Measurements from ENCODE around the gene ABCC8. TPM values are rescaled to one million over a fixed set of nuclear protein-coding genes. Genes with fewer than 3 reads are reported as not detected.

Gene ABCC8
- total and polyA plus RNA-seq, 2 donors (not counting 1 experiment from before 2014, with no cell fraction given), result 0.03 to 0.17 TPM

DNA sequence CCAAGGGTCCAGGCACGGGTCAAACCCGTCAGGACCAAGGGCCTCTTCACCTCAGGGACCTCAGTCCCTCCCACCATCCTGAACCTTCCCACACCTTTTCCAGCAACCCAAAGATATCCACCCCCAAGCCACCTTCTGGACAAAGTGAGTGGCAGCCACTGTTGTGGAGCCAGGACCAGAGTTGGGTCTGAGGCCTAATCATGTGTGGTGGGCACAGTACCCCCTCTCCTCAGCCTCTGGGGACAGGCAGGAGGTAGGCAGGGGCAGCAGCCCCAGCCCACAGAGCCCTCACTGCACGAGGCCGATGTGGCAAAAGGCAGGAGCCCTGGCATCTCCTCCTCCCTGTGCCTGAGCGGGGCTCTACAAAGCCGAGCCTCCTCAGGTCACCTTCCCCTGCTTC is 90.7 kb downstream of the ABCC8 start:
- Histone ChIP-seq H3K9me3 (ENCODE audit: control extremely low read depth in 1 of 3, control insufficient read depth in 2 of 3, insufficient read depth in 1 of 3, low read length in 2 of 3) (no peaks in the 10 kb centered on the region), H3K4me2 (replicated peaks; ENCODE audit: low read depth, low read length, poor library complexity, severe bottlenecking) (no peak overlapping the region), H4K20me1 (ENCODE audit: control insufficient read depth, insufficient read depth, low read length, poor library complexity, severe bottlenecking) (no peaks in the 10 kb centered on the region), H3K36me3 (replicated peaks in 1 of 2; ENCODE audit: control extremely low read depth in 1 of 2, control insufficient read depth in 1 of 2, extremely low read depth in 1 of 2, insufficient read depth in 2 of 2, low read length in 1 of 2) (no peaks in the 10 kb centered on the region), H3K27ac (ENCODE audit: low read length in 2 of 2) (no peak overlapping the region), H3K27me3 (replicated peaks in 1 of 4; ENCODE audit: control extremely low read depth in 1 of 4, control insufficient read depth in 3 of 4, insufficient read depth in 4 of 4, low read length in 3 of 4) (peaks cover 0 to 2% (median 0%) of the 10 kb centered on the region in 4 experiments), H3K4me1 (ENCODE audit: control insufficient read depth in 2 of 2, insufficient read depth in 2 of 2, low read length in 2 of 2) (peaks cover 4 to 23% of the 10 kb centered on the region in 2 donors), H2AFZ (ENCODE audit: insufficient read depth, low read depth, low read length, poor library complexity, severe bottlenecking) (no peak overlapping the region), H3K9ac (ENCODE audit: low read length) (no peak overlapping the region), H3K4me3 (ENCODE audit: control extremely low read depth in 1 of 5, extremely low read depth in 1 of 5, insufficient read depth in 1 of 5, low read depth in 2 of 5, low read length in 4 of 5) (no peak overlapping the region), H3K79me2 (ENCODE audit: control insufficient read depth, insufficient read depth, low read length) (no peaks in the 10 kb centered on the region)
- ChIA-PET POLR2A (no interaction called here), CTCF (interaction anchor here (1.2 to 5.4 kb wide), 5 partner anchors 11 to 142 kb away, joined by 3 to 116 read pairs (median 6); no protein-coding TSS in a partner anchor)
- Mint-ChIP-seq H3K9me3 (ENCODE audit: insufficient read depth) (no peaks in the 10 kb centered on the region), H3K4me3 (no peak overlapping the region), H3K4me1 (peaks cover 10% of the 10 kb centered on the region), H3K27ac (no peak overlapping the region), H3K27me3 (peaks cover 5% of the 10 kb centered on the region)
- WGBS (ENCODE audit: insufficient coverage), result 86% methylated on average over 6 of the region's 6 CpGs
- ATAC-seq (ENCODE audit: low read depth) (no peak), DNase-seq (no peak)
- TF ChIP-seq, protein P1, sequence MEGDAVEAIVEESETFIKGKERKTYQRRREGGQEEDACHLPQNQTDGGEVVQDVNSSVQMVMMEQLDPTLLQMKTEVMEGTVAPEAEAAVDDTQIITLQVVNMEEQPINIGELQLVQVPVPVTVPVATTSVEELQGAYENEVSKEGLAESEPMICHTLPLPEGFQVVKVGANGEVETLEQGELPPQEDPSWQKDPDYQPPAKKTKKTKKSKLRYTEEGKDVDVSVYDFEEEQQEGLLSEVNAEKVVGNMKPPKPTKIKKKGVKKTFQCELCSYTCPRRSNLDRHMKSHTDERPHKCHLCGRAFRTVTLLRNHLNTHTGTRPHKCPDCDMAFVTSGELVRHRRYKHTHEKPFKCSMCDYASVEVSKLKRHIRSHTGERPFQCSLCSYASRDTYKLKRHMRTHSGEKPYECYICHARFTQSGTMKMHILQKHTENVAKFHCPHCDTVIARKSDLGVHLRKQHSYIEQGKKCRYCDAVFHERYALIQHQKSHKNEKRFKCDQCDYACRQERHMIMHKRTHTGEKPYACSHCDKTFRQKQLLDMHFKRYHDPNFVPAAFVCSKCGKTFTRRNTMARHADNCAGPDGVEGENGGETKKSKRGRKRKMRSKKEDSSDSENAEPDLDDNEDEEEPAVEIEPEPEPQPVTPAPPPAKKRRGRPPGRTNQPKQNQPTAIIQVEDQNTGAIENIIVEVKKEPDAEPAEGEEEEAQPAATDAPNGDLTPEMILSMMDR (IDR thresholded peaks at IDR 0.05), result no peak
- no peak for TF ChIP-seq EZH2 (IDR thresholded peaks at IDR 0.05; ENCODE audit: borderline replicate concordance, insufficient read depth, low read depth, low read length, poor library complexity, severe bottlenecking)
- intact Hi-C loops (cut with micrococcal nuclease), result loop anchor here (5.0 to 10.0 kb wide), 2 partner anchors 309 to 629 kb away; partner anchors contain the start of genes RPS13 and SERGEF

DNA sequence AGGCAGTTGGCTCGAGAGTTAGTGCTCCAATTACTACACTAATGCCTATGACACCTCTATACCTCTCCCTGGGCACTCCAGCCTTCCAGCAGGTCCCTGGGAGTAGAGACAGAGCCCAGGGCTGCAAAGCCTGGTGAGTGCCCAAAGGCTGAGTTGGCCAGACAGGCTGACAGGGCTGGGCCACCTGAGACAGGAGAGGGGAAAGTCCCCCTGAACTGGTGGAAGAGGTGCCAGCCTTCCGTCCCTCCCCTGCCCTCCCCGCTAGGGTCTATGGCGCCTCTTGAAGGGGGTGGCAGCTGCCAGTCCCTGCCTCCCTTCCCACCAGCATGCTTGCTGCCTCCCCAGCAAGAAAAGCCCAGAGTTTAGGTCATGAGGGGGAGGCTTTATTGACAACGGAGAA is 91.2 kb downstream of the ABCC8 start:
- WGBS (ENCODE audit: insufficient coverage), result 90% methylated on average over 2 of the region's 5 CpGs
- Mint-ChIP-seq H3K9me3 (ENCODE audit: insufficient read depth) (no peaks in the 10 kb centered on the region), H3K4me1 (peaks cover 9% of the 10 kb centered on the region), H3K4me3 (no peak overlapping the region), H3K27ac (no peak overlapping the region), H3K27me3 (peaks cover 5% of the 10 kb centered on the region)
- Histone ChIP-seq H3K4me2 (replicated peaks; ENCODE audit: low read depth, low read length, poor library complexity, severe bottlenecking) (no peak overlapping the region), H3K79me2 (ENCODE audit: control insufficient read depth, insufficient read depth, low read length) (no peaks in the 10 kb centered on the region), H3K4me1 (ENCODE audit: control insufficient read depth in 2 of 2, insufficient read depth in 2 of 2, low read length in 2 of 2) (peaks cover 4 to 20% of the 10 kb centered on the region in 2 donors), H3K27me3 (replicated peaks in 1 of 4; ENCODE audit: control extremely low read depth in 1 of 4, control insufficient read depth in 3 of 4, insufficient read depth in 4 of 4, low read length in 3 of 4) (peaks cover 0 to 2% (median 0%) of the 10 kb centered on the region in 4 experiments), H3K4me3 (ENCODE audit: control extremely low read depth in 1 of 5, extremely low read depth in 1 of 5, insufficient read depth in 1 of 5, low read depth in 2 of 5, low read length in 4 of 5) (no peak overlapping the region), H3K9me3 (ENCODE audit: control extremely low read depth in 1 of 3, control insufficient read depth in 2 of 3, insufficient read depth in 1 of 3, low read length in 2 of 3) (no peaks in the 10 kb centered on the region), H3K9ac (ENCODE audit: low read length) (no peak overlapping the region), H3K27ac (ENCODE audit: low read length in 2 of 2) (no peak overlapping the region), H2AFZ (ENCODE audit: insufficient read depth, low read depth, low read length, poor library complexity, severe bottlenecking) (no peak overlapping the region), H3K36me3 (replicated peaks in 1 of 2; ENCODE audit: control extremely low read depth in 1 of 2, control insufficient read depth in 1 of 2, extremely low read depth in 1 of 2, insufficient read depth in 2 of 2, low read length in 1 of 2) (no peaks in the 10 kb centered on the region), H4K20me1 (ENCODE audit: control insufficient read depth, insufficient read depth, low read length, poor library complexity, severe bottlenecking) (no peaks in the 10 kb centered on the region)
- TF ChIP-seq EZH2 (IDR thresholded peaks at IDR 0.05; ENCODE audit: borderline replicate concordance, insufficient read depth, low read depth, low read length, poor library complexity, severe bottlenecking), result no peak
- TF ChIP-seq, protein P1 (IDR thresholded peaks at IDR 0.05), result no peak
- ChIA-PET CTCF (interaction anchor here (0.9 to 4.6 kb wide), 4 partner anchors 31 to 155 kb away, joined by 3 to 116 read pairs (median 10); no protein-coding TSS in a partner anchor), POLR2A (no interaction called here)
- intact Hi-C loops (cut with micrococcal nuclease), result loop anchor here (5.0 to 10.0 kb wide), 2 partner anchors 308 to 629 kb away; partner anchors contain the start of genes RPS13 and SERGEF
- no peak for DNase-seq
- no peak for ATAC-seq (ENCODE audit: low read depth)

All from B cell (primary cell).